Left lung (tissue), 14 donors: ENCODE measurements around the gene NUDT16L1. TPM values are rescaled to one million over a fixed set of nuclear protein-coding genes. Genes with fewer than 3 reads are reported as not detected.

Experiments used
- ATAC-seq: fragments of 200-7000 bp; cut with Tn5 transposase; one replicate; pipeline ENCODE4 v1.9.1; 2020; ENCODE audit warnings: moderate library complexity
- DNase-seq, 4 donors: peaks; one replicate each; pipeline ENCODE4 v3.0.0-alpha.2; 2013 to 2020
- H3K27ac ChIP-seq, 2 donors: fragments of 200-600 bp; sonication (generic) in 1 of 2; one replicate each; pipeline versions ENCODE4 v1.5.0 to v1.8.0; 2020 to 2021
- H3K27me3 ChIP-seq, 2 donors: fragments of 200-600 bp; sonication (generic) in 1 of 2; one replicate each; pipeline versions ENCODE4 v1.5.0 to v1.8.0; 2020 to 2021
- H3K36me3 ChIP-seq, 2 donors: fragments of 200-600 bp; sonication (generic) in 1 of 2; one replicate each; pipeline versions ENCODE4 v1.5.0 to v1.8.0; 2020 to 2021
- H3K4me1 ChIP-seq, 2 donors: fragments of 200-600 bp; one replicate each; pipeline ENCODE4 v1.8.0; 2021
- H3K4me3 ChIP-seq, 2 donors: fragments of 200-600 bp; sonication (generic) in 1 of 2; one replicate each; pipeline versions ENCODE4 v1.5.0 to v1.8.0; 2020 to 2021; ENCODE audit warnings: mild to moderate bottlenecking in 1 of 2
- H3K9me3 ChIP-seq, 2 donors: fragments of 200-600 bp; sonication (generic) in 1 of 2; one replicate each; pipeline versions ENCODE4 v1.5.0 to v1.8.0; 2020 to 2021
- CTCF ChIP-seq, 2 donors: fragments of 200-600 bp; sonication (generic) in 1 of 2; IDR thresholded peaks; one replicate each; pipeline versions ENCODE4 v1.5.0 to v1.8.0; 2021; ENCODE audit warnings: antibody characterized with exemption in 2 of 2
- intact Hi-C, 2 donors: fragments of 100-400 bp; cut with DNase I; formaldehyde crosslinking; loops; one replicate each; pipeline versions ENCODE4 v1.11.2 to v1.14.2; 2022
- long read RNA-seq, 12 donors: library from polyadenylated mRNA in 2 of 12; unstranded in 2 of 12; transcript quantifications; one replicate each; pipeline ENCODE4 v2.0.0 and lab custom pipeline, GENCODE V29; 2019 to 2026
- polyA plus RNA-seq, 6 donors: library from polyadenylated mRNA; unstranded; fragments of 120-200 nt; gene quantifications; one replicate each; pipeline ENCODE4 v1.2.1, GENCODE V29; 2013; ENCODE audit not compliant: insufficient read length in 6 of 6
- total RNA-seq, 2 donors: library from RNA; stranded (reverse); fragmentation: NEBNext Ultra II Directional; extraction: Animal tissue kit (Norgen Biotek cat#: 25700); gene quantifications; one replicate each; pipeline ENCODE4 v1.2.1, GENCODE V29; 2021
- donor health status: DM: no; HTN: yes; CAD: no.
- donor health status: DM: no; HTN: no; CAD: no.

The NUDT16L1 gene
- 10 to 100 TPM; 26.6 to 53.1 TPM for total RNA-seq
- 10 to 100 TPM; 29.2 to 46.1 (median 35.1) TPM for polyA plus RNA-seq
- long read RNA-seq, donor 1, transcript NUDT16L1-201 (3 exons, 1,349 nt): major isoform, 28 of 47 reads
- long read RNA-seq, donor 1, partial matches to known transcripts: 15 of 47 reads
- long read RNA-seq, donor 1, other reads (novel, unspliced or antisense): 0 of 47 reads
- long read RNA-seq, donor 2, transcript NUDT16L1-201 (3 exons, 1,349 nt): major isoform, 27 of 31 reads
- long read RNA-seq, donor 2, partial matches to known transcripts: 0 of 31 reads
- long read RNA-seq, donor 2, other reads (novel, unspliced or antisense): 0 of 31 reads
- long read RNA-seq, donor 3, transcript NUDT16L1-204 (3 exons, 1,406 nt): minor isoform, 8 of 35 reads
- long read RNA-seq, donor 3, transcript NUDT16L1-201 (3 exons, 1,349 nt): major isoform, 26 of 35 reads
- long read RNA-seq, donor 3, partial matches to known transcripts: 0 of 35 reads
- long read RNA-seq, donor 3, other reads (novel, unspliced or antisense): 0 of 35 reads
- long read RNA-seq, donor 4, transcript NUDT16L1-201 (3 exons, 1,349 nt): major isoform, 103 of 110 reads
- long read RNA-seq, donor 4, partial matches to known transcripts: 2 of 110 reads
- long read RNA-seq, donor 4, other reads (novel, unspliced or antisense): 2 of 110 reads
- long read RNA-seq, donor 5, transcript NUDT16L1-201 (3 exons, 1,349 nt): major isoform, 25 of 40 reads
- long read RNA-seq, donor 5, partial matches to known transcripts: 10 of 40 reads
- long read RNA-seq, donor 5, other reads (novel, unspliced or antisense): 0 of 40 reads
- long read RNA-seq, donor 6, transcript NUDT16L1-204 (3 exons, 1,406 nt): minor isoform, 5 of 47 reads
- long read RNA-seq, donor 6, transcript NUDT16L1-201 (3 exons, 1,349 nt): major isoform, 30 of 47 reads
- long read RNA-seq, donor 6, partial matches to known transcripts: 10 of 47 reads
- long read RNA-seq, donor 6, other reads (novel, unspliced or antisense): 0 of 47 reads
- long read RNA-seq, donor 7, transcript NUDT16L1-201 (3 exons, 1,349 nt): major isoform, 16 of 22 reads
- long read RNA-seq, donor 7, partial matches to known transcripts: 0 of 22 reads
- long read RNA-seq, donor 7, other reads (novel, unspliced or antisense): 0 of 22 reads
- long read RNA-seq, donor 8, transcript NUDT16L1-201 (3 exons, 1,349 nt): major isoform, 17 of 30 reads
- long read RNA-seq, donor 8, partial matches to known transcripts: 9 of 30 reads
- long read RNA-seq, donor 8, other reads (novel, unspliced or antisense): 0 of 30 reads
- long read RNA-seq, donor 9: 0 reads
- long read RNA-seq, donor 10, transcript NUDT16L1-204 (3 exons, 1,406 nt): minor isoform, 5 of 74 reads
- long read RNA-seq, donor 10, transcript NUDT16L1-201 (3 exons, 1,349 nt): major isoform, 69 of 74 reads
- long read RNA-seq, donor 10, partial matches to known transcripts: 0 of 74 reads
- long read RNA-seq, donor 10, other reads (novel, unspliced or antisense): 0 of 74 reads
- long read RNA-seq, donor 11: 0 reads
- long read RNA-seq, donor 12, transcript NUDT16L1-201 (3 exons, 1,349 nt): major isoform, 27 of 31 reads
- long read RNA-seq, donor 12, partial matches to known transcripts: 0 of 31 reads
- long read RNA-seq, donor 12, other reads (novel, unspliced or antisense): 0 of 31 reads

- DNase-seq (peak; percentile 92 to 99 (median 96)), ATAC-seq (peak; percentile 93)
- Histone ChIP-seq H3K4me3 (peak within 1 kb of the TSS; percentile 89 to 99), H3K36me3 (peaks cover 0 to 58% of the 10 kb centered on the region in 2 donors), H3K4me1 (peaks cover 12 to 39% of the 10 kb centered on the region in 2 donors), H3K9me3 (no peaks in the 10 kb centered on the region), H3K27ac (peak within 1 kb of the TSS; percentile 65 to 86), H3K27me3 (no peaks in the 10 kb centered on the region)
- intact Hi-C loops: no loop called here
- peak in 1 of 2 donors; percentile 47 for TF ChIP-seq CTCF (IDR thresholded peaks at IDR 0.05)
Measured at GRCh38 chr16:4693296-4693955, at the start of gene NUDT16L1. Gene NUDT16L1, plus strand, starts transcription at chr16:4693562. Its CDS starts 165 bp downstream, at chr16:4693727.

GRCh38 chr16:4646773-4647643 lies 46.4 kb upstream of the NUDT16L1 start:
- no peak for TF ChIP-seq CTCF (IDR thresholded peaks at IDR 0.05)
- peaks cover 0 to 41% of the 10 kb centered on the region in 2 donors for H3K36me3 ChIP-seq
- DNase-seq (no peak), ATAC-seq (no peak)
- intact Hi-C loops: no loop called here
- H3K4me1 ChIP-seq: peaks cover 0 to 2% of the 10 kb centered on the region in 2 donors
- H3K27me3 ChIP-seq: no peaks in the 10 kb centered on the region
- H3K27ac ChIP-seq: no peak overlapping the region
- no peak overlapping the region for H3K4me3 ChIP-seq
- H3K9me3 ChIP-seq: no peaks in the 10 kb centered on the region

- intact Hi-C loops: no loop called here
- H3K27ac ChIP-seq: no peak overlapping the region
- ATAC-seq (no peak), DNase-seq (no peak)
- no peaks in the 10 kb centered on the region for H3K9me3 ChIP-seq
- no peak for TF ChIP-seq CTCF (IDR thresholded peaks at IDR 0.05)
- H3K36me3 ChIP-seq: peaks cover 0 to 48% of the 10 kb centered on the region in 2 donors
- no peak overlapping the region for H3K4me3 ChIP-seq
- no peaks in the 10 kb centered on the region for H3K27me3 ChIP-seq
- peaks cover 3 to 4% of the 10 kb centered on the region in 2 donors for H3K4me1 ChIP-seq
Measured at GRCh38 chr16:4647644-4647980, 45.8 kb upstream of the NUDT16L1 start.

GRCh38 chr16:4648917-4649316 lies 44.4 kb upstream of the NUDT16L1 start:
- Histone ChIP-seq H3K27me3 (no peaks in the 10 kb centered on the region), H3K4me1 (peaks cover 4 to 7% of the 10 kb centered on the region in 2 donors), H3K36me3 (peaks cover 0 to 61% of the 10 kb centered on the region in 2 donors), H3K9me3 (no peaks in the 10 kb centered on the region), H3K4me3 (no peak overlapping the region), H3K27ac (no peak overlapping the region)
- no peak for TF ChIP-seq CTCF (IDR thresholded peaks at IDR 0.05)
- no peak for DNase-seq
- no peak for ATAC-seq
- intact Hi-C loops: no loop called here
